Activated CD8-positive, alpha-beta memory T cell treated with anti-CD3 and anti-CD28 coated beads, Interleukin-2, amount 50 U/mL, for 48 hours (primary cell): ENCODE results near the gene CERKL.

Experiments used
- DNase-seq: peaks from one replicate; pipeline ENCODE4 v3.0.0-alpha.2; 2020

CERKL gene

DNA sequence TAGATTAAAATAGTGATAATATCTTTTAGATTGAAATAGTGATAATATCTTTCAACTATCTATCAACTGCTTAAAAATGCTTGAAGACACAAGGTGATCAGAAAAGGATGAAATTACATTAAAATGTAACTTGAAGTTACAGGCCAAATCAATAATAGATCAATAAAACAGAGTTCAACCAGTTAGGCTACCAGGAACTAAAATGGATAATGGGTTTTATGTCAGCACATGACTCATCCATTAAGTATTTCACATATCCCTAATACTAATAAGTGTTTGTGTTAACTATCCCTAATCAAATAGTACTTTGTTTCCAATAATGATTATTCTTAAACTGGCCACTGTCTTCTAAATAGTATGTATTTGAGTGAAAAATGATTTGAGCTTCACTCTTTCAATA lies 33.7 kb downstream of the CERKL start:
- DNase-seq: no peak

GRCh38 chr2:181621779-181622490 lies 35.0 kb downstream of the CERKL start:
- DNase-seq: no peak

DNA sequence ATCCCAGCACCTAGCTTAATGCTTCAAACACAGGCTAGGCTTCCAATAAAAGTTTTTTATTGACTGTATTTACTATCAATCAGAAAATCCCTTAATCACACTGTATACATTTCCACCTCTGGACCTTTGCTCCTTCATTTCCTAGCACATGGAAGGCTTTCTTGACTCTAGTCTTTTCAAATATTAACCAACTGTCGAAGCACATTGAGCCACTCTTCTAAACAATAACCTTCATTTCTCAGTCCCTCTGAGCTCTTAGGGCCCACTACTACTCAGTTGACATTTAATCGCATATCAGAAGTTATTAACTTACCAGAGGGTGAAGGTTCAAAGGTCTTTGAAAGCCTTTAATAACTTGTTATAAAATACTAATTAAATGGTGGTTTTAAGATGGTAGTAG lies 37.4 kb downstream of the CERKL start:
- DNase-seq: no peak

DNA sequence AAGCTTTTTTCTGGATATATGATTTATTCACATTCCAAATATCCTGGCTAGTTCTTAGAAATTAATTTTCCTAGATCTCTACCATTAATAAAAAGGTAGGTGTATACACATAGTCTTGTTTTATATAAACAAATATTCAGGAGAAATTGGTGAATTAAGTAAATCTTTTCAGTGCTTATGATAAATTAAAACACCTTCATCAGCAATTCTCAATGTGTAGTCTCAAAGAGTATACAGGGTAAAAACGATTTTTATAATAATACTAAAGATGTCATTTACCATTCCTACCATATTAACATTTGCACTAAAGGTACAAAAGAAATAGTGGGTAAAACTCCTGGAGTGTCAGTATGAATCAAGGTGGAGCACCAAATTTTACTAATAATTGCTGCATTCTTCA lies 40.2 kb downstream of the CERKL start:
- DNase-seq: no peak

GRCh38 chr2:181614874-181615638 lies 41.8 kb downstream of the CERKL start:
- no peak for DNase-seq

DNA sequence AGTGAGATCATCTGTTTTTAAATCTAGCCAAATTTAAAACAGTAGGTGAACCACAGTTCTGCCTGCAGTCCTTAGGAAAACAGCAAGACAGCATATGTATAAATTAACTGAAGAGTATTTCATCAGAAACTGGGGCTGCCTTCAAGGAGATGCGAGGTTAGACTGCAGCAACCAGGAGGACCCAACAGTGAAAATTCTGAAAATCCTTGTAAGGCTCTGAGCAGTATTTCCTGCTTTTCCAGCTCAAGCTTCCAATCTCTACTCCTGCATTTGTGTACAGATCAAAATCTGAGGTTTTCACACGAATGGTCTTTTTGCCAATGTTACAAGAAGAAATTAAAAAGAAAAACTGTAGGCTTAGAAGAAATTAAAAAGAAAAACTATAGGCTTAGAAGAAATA lies 43.7 kb downstream of the CERKL start:
- DNase-seq: no peak

- DNase-seq: no peak
These were observed 49.0 kb downstream of the CERKL start for GRCh38 chr2:181607629-181608590.

- no peak for DNase-seq
These were observed 50.7 kb downstream of the CERKL start for GRCh38 chr2:181605889-181606837.

DNA sequence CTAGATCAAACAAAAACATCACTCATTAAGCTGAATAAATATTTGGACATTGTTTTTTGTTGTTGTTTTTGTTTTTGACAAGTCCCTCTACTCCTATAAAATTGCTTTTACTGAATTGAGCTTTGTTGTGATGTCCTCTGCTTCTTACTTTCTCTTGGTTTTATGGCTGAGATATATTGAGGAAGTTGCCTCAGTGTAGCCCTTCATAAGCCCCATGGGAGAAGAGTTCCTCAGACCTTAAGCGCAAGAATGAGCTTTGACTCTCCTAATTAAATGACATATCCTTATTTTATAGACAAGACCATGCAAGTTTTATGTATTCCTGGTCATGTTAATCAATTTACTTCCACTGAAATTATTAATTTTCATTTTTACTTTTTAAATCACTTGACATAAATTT lies 54.9 kb downstream of the CERKL start:
- no peak for DNase-seq

DNA sequence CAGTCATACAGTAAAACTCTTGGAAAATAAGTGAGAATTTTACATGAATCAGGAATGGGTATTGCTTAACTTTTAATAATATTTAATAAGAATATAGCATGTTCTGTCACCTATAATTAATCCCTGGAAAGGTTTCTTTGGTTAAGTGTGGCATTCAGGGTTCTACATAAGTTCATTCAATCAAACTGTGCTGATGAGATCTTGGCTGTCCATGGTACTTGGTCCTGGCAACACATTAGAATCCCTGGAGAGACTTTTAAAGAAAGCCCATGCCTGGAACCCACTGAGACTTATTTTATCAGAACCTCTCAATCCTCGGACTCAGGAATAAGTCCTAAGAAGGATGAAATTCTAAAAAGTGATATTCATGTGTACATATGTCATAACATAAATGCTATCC lies 60.3 kb downstream of the CERKL start:
- no peak for DNase-seq

DNA sequence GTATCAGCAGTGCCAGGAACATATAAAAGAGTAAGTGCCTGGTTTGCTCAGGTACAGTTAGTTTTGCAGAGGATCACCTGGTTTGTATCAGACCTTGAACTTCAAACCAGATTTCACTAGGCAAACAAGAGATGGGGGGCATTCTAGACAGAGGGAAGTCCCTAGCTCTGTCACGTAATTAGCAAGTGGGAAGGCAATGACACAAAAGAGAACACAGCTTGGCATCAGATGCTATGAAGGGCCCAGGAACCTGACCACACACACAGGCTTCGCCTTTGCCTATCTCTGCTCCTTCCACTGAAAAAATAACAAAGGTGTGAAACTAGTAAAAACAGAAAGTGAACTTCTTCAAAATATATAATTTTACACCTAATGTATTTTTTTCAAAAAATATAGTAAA lies 62.6 kb downstream of the CERKL start:
- DNase-seq: no peak

DNA sequence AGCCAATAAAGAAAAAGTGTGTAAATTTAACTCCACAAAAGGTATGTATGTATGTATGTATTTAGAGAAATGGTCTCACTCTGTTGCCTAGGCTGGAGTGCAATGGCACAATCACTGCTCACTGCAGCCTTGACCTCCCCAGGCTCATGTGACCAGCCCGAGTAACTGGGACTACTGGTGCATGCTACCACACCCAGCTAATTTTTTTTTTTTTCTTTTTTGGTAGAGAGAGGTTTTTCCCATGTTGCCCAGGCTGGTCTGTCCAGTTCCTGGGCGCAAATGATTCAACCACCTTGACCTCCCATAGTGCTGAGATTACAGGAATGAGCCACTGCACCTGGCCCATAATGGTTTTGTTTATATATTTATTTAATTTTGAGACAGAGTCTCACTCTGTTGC lies 67.1 kb downstream of the CERKL start:
- DNase-seq: no peak

GRCh38 chr2:181588546-181588945 lies 68.4 kb downstream of the CERKL start:
- DNase-seq: no peak

DNA sequence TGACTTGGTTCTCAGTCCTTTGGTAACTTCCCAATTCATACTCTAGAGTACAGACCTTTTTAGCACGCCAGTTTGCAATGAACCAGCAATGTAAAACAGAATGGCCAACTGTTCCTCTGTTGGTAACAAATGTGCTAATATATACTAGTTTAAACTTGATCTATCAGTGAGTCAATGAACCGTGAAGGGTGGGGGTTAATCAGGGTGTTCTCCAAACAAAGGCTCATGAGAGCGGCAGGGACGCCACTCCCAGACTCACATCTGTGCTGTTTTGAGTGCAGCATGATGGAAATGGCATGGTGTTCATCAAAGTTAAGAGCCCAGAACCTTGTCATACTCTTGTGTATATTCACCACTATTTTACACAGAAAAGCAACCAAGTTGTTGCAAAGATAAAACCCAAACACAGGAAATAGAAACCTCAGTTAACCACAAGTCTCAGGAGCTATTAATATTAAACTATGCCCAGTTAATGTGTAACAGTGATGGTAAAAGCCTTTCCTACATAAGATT lies 70.3 kb downstream of the CERKL start:
- no peak for DNase-seq

DNA sequence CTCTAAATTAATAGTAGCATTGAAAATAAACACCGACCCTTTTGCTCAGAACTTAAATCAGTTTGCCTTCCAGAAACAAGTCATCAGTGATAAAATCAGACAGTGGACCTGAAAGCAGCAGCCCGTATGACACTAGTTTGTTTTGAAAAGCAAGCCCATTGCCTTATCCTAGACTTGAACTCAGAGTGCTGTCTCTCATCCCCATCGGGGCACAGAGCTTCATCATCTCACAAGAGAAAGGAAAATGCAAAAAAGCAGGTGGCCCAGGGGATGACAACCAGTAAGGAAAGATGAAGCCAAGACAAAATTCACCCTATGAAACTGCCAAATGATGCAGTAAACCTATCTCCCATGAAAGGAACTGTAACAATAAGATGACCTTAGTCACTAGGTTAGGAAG lies 71.2 kb downstream of the CERKL start:
- no peak for DNase-seq

DNA sequence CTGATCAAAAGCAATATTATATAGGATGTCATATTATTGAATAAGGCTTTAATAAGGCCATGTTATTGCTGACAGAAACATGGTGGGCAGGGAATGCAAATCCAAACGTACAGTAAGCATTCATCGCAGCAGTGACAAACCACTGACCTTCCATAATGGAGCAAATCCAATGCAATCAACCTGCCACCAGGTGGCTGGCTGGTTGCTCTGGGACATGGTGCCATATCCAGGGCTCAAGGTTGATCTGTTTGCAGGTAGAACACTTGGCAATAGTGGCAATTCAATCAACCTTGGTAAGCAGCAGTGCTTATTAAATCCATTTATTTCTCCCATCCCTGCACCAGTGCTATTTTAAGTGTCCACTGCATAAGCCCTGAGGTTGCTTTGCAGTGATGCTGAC lies 75.4 kb downstream of the CERKL start:
- no peak for DNase-seq

DNA sequence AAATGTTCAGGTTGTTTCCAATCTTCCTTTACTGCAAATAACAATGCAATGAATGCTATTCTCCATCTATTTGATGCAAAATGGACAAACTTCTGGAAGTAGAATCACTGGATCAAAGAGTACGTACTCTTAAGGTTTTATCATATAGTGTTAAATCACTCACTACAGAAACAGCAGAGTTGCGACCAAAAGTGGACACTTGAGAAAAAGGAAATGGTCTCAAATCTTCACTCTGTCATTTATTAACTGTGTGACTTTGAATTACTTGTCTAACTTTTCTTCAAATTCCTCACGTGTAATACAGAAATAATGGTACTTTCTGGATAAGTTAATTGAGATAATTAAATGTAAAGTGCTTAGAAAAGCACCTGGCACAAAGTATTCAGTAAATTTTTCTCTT lies 78.1 kb downstream of the CERKL start:
- DNase-seq: no peak

GRCh38 chr2:181576431-181576830 lies 80.5 kb downstream of the CERKL start:
- DNase-seq: no peak

DNA sequence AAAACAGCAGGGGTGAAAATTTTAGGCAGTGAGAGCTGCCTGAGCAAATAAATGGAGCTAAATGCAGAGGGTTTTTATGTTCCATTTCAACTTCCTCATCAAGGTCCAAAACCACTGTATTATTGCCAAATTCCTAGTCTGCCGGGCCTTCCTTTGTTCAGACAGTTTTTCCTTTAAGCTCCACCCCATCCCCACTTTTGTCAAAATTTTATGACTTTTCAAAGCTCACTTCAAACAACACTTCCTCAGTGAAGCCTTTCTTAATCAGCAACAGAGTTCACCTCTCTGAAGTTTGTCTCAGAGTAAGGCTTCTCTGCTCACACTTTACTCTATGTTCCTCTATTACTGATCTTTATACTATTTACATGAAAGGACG lies 81.3 kb downstream of the CERKL start:
- no peak for DNase-seq

DNA sequence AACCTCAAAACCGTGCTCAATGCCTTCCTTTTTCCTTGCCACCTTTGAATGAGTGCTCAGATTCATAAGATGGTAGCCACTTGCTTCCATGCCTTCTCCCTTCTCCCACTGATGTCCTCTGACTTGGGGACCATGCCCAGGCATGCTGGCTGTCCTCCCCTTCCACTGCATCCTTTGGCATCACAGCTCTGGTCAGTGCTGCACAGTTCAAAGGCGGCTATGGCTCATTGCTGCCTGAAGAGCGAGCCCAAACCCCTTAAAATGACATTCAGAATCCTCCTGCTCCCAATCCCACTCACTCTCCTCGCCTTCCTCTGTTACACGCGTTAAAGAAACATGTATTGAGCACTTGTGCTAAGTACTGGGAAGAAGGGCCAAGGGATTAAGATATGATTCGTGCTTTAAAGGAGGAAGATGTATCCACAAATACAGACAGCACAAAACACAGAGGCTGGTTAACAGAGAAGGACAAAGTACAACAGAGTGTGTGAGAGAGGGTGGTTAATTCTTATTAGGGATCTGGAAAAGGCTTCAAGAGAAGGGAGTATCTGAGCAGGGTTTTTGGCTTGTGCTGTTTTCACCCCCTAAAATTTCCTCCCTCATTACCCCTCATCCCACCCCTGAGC lies 81.8 kb downstream of the CERKL start:
- DNase-seq: no peak

DNA sequence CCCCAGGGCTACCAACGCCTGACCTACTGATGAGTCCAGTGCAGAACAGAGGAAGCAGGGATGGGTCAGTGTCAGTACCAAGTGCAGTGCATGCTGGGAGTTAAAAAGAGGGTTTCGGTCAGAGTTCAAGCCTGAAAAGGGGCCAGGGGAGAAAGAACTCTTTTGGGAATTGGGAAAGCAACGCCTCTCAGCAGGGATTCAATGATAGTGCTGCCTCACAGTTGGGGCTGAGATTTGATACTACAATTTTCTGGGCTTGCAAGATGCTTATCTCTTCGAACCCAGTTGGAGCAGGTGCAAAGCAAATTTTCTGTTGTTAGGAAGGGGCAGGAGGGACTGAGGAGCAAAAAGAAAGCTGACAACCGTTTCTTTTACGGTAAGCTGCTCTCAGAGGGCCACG lies 82.6 kb downstream of the CERKL start:
- DNase-seq: no peak
